Activated naive CD8-positive, alpha-beta T cell treated with anti-CD3 and anti-CD28 coated beads for 36 hours (primary cell): Measurements from ENCODE around the gene C10orf143. TPM values are rescaled to one million over a fixed set of nuclear protein-coding genes. Genes with fewer than 3 reads are reported as not detected.
"Not testable (repeated sequence)": the region's sequence is repeated elsewhere in the genome, so short reads cannot be mapped to it uniquely, and the experiment has no call there.

Experiments used
- DNase-seq: peaks from one replicate; pipeline ENCODE4 v3.0.0; 2021
- H3K27ac Mint-ChIP-seq: one replicate; pipeline ENCODE4 v1.8.0; 2022; ENCODE audit warnings: mild to moderate bottlenecking, moderate library complexity, mixed read lengths
- H3K27me3 Mint-ChIP-seq: one replicate; pipeline ENCODE4 v1.8.0; 2022; ENCODE audit warnings: mild to moderate bottlenecking, mixed read lengths
- H3K36me3 Mint-ChIP-seq: one replicate; pipeline ENCODE4 v1.8.0; 2021; ENCODE audit warnings: mild to moderate bottlenecking, mixed read lengths
- H3K4me1 Mint-ChIP-seq: one replicate; pipeline ENCODE4 v1.8.0; 2021; ENCODE audit warnings: mixed read lengths
- H3K4me3 Mint-ChIP-seq: one replicate; pipeline ENCODE4 v1.8.0; 2022; ENCODE audit warnings: mild to moderate bottlenecking, moderate library complexity, mixed read lengths
- H3K9me3 Mint-ChIP-seq: one replicate; pipeline ENCODE4 v1.8.0; 2022; ENCODE audit warnings: mixed read lengths
- total RNA-seq, 2 experiments: library from RNA; stranded (reverse); gene quantifications; one replicate each; pipeline ENCODE4 v1.2.3, GENCODE V29; 2021

Gene C10orf143
- total RNA-seq, 2 experiments from 2014 or later = 3.3 to 3.8 TPM

- no peak overlapping the region for H3K27ac Mint-ChIP-seq
- DNase-seq = no peak
- no peaks in the 10 kb centered on the region for H3K36me3 Mint-ChIP-seq
- H3K27me3 Mint-ChIP-seq = peaks cover 49% of the 10 kb centered on the region
- no peaks in the 10 kb centered on the region for H3K9me3 Mint-ChIP-seq
- H3K4me1 Mint-ChIP-seq = peaks cover 7% of the 10 kb centered on the region
- no peak overlapping the region for H3K4me3 Mint-ChIP-seq
Measured at GRCh38 chr10:130128062-130128781, 17.6 kb upstream of the C10orf143 start.

DNA sequence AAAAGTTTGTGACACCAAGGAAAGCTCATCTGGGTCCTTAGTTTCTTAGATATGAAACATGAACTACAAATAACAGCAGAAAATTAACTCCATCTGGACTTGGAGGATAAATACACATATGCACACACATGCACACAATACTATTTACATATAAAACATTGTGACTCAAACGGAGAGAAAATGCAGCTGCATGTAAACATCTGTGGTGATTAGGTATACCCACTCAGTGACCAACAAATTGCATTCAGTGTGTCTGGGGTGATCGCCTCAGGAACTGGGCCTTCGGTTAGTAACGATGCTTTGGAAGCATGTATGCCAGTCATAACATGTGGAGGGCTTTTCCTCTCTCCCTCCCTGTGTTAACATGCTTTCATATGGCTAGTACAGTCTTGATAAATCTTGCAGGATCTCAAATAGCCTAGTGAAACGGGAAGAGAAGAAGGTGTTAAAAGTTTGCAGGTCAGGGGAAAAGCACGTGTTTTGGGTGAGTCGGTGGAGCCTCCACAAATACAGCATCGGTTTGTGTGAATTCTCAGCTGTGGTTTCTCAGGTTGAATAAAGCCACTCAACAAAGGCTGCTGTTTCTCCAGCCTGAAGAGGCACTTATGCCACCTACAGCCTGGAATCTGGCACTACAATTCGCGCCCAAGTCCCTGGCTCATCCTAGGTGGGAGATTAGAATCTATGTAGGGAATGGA lies 16.9 kb upstream of the C10orf143 start:
- DNase-seq = peak; percentile 52

GRCh38 chr10:130121486-130122079 lies 11.0 kb upstream of the C10orf143 start:
- Mint-ChIP-seq H3K27ac (no peak overlapping the region), H3K4me3 (no peak overlapping the region), H3K9me3 (peaks cover 9% of the 10 kb centered on the region), H3K27me3 (peaks cover 7% of the 10 kb centered on the region), H3K4me1 (no peaks in the 10 kb centered on the region), H3K36me3 (no peaks in the 10 kb centered on the region)
- DNase-seq = no peak

More for the DNA sequence above, 16.9 kb upstream of the C10orf143 start:
- no peaks in the 10 kb centered on the region for H3K36me3 Mint-ChIP-seq
- no peak overlapping the region for H3K27ac Mint-ChIP-seq
- peaks cover 7% of the 10 kb centered on the region for H3K4me1 Mint-ChIP-seq
- H3K9me3 Mint-ChIP-seq = no peaks in the 10 kb centered on the region
- H3K4me3 Mint-ChIP-seq = no peak overlapping the region
- H3K27me3 Mint-ChIP-seq = peaks cover 49% of the 10 kb centered on the region

DNA sequence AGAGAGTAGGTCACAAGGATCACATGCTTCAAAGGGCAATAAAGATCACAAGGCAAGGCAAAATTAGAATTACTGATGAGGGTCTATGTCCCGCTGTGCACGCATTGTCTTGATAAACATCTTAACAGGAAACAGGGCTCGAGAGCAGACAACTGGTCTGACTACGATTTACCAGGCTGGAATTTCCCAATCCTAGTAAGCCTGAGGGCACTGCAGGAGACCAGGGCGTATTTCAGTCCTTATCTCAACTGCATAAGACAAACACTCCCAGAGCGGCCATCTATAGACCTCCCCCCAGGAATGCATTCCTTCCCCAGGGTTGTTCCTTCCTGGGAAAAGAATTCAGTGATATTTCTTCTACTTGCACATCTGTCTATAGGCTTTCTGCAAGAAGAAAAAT lies 6.9 kb upstream of the C10orf143 start:
- not testable (repeated sequence) for H3K27ac Mint-ChIP-seq, H3K27me3 Mint-ChIP-seq, DNase-seq, H3K4me3 Mint-ChIP-seq, H3K36me3 Mint-ChIP-seq, H3K9me3 Mint-ChIP-seq, H3K4me1 Mint-ChIP-seq

GRCh38 chr10:130116942-130117341 lies 6.3 kb upstream of the C10orf143 start:
- Mint-ChIP-seq H3K4me1 (peaks cover 11% of the 10 kb centered on the region), H3K9me3 (peaks cover 11% of the 10 kb centered on the region)
- H3K27ac Mint-ChIP-seq, H3K36me3 Mint-ChIP-seq, H3K27me3 Mint-ChIP-seq, H3K4me3 Mint-ChIP-seq, DNase-seq: not testable (repeated sequence)

DNA sequence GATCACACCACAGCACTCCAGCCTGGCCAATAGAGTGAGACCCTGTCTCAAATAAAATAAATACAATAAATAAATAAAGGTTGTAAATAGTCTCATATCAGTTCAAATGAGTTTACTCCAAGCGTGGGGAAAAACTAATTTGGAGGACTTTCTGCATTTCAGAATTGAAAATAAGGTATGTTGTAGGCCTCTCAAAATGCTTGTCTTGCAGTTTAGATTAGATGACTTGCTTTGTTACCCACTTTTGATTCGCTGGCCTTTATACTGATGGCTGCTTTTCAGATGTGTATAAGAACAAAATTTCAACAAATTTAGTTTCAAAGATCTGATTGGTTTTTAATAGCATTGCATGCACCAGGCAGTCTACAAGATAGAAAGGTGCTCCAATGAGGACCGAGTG lies 2.2 kb upstream of the C10orf143 start:
- DNase-seq = no peak
- Mint-ChIP-seq H3K4me1 (peaks cover 24% of the 10 kb centered on the region), H3K36me3 (peaks cover 22% of the 10 kb centered on the region), H3K27ac (no peak overlapping the region), H3K27me3 (no peaks in the 10 kb centered on the region), H3K4me3 (no peak overlapping the region), H3K9me3 (peaks cover 9% of the 10 kb centered on the region)

- Mint-ChIP-seq H3K27me3 (no peaks in the 10 kb centered on the region), H3K4me1 (peaks cover 34% of the 10 kb centered on the region)
Measured at GRCh38 chr10:130111852-130112180, 1.2 kb upstream of the C10orf143 start.

GRCh38 chr10:130111113-130111851 lies 652 bp upstream of the C10orf143 start:
- H3K9me3 Mint-ChIP-seq = peaks cover 2% of the 10 kb centered on the region
- H3K27me3 Mint-ChIP-seq = no peaks in the 10 kb centered on the region
- peaks cover 28% of the 10 kb centered on the region for H3K36me3 Mint-ChIP-seq
- peak; percentile 94 for DNase-seq
- H3K4me1 Mint-ChIP-seq = peaks cover 39% of the 10 kb centered on the region
- H3K27ac Mint-ChIP-seq = peak overlapping the region; percentile 95
- H3K4me3 Mint-ChIP-seq = peak overlapping the region; percentile 87

More at GRCh38 chr10:130111852-130112180, 1.2 kb upstream of the C10orf143 start:
- Mint-ChIP-seq H3K4me3 (peak overlapping the region; percentile 87), H3K9me3 (peaks cover 2% of the 10 kb centered on the region), H3K27ac (peak overlapping the region; percentile 95), H3K36me3 (peaks cover 25% of the 10 kb centered on the region)
- no peak for DNase-seq

- H3K4me3 Mint-ChIP-seq = peak overlapping the region; percentile 87
- no peaks in the 10 kb centered on the region for H3K27me3 Mint-ChIP-seq
- peak overlapping the region; percentile 95 for H3K27ac Mint-ChIP-seq
- peak; percentile 56 for DNase-seq
- H3K4me1 Mint-ChIP-seq = peaks cover 40% of the 10 kb centered on the region
- H3K36me3 Mint-ChIP-seq = peaks cover 28% of the 10 kb centered on the region
- H3K9me3 Mint-ChIP-seq = peaks cover 2% of the 10 kb centered on the region
Measured at GRCh38 chr10:130109796-130110245, 809 bp downstream of the C10orf143 start.

DNA sequence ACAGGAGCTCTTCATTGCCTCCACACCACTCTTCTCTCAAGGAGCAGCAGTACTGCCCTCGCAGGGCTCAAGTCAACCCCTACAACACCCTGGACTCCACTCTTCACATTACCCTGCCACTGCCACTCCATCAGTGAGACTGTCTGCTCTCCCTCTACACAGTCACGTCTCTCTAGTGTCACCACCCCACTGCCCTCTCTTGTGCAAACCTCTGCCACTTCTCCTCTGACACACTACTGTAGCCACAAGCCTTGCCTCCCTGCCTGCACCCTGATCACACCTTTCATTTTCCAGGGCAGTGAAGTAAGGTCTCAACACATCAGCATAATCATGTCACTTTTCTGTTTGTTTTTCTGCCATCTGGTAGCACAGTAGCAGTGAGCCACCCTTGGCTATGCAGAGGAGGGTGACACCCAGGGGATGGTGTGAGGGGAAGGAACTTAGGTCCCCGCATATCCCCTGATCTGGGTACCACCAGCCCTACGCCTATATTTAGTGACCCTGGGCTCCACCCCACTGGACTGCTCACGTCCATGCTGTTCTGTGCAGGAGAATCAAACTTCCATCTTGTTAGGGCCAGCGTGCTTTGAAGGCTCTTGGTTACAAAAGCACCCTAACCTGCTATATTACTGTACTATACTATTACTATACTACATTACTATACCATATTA lies 1.6 kb downstream of the C10orf143 start:
- DNase-seq = peak; percentile 15
- Mint-ChIP-seq H3K36me3 (peaks cover 32% of the 10 kb centered on the region), H3K27me3 (no peaks in the 10 kb centered on the region), H3K4me1 (peaks cover 40% of the 10 kb centered on the region), H3K9me3 (peaks cover 2% of the 10 kb centered on the region), H3K4me3 (peak overlapping the region; percentile 72), H3K27ac (peak overlapping the region; percentile 84)

GRCh38 chr10:130108146-130108545 lies 2.5 kb downstream of the C10orf143 start:
- peak overlapping the region; percentile 41 for H3K4me3 Mint-ChIP-seq
- peak overlapping the region; percentile 85 for H3K27ac Mint-ChIP-seq
- H3K27me3 Mint-ChIP-seq, H3K9me3 Mint-ChIP-seq, DNase-seq: not testable (repeated sequence)
- peaks cover 32% of the 10 kb centered on the region for H3K36me3 Mint-ChIP-seq
- H3K4me1 Mint-ChIP-seq = peaks cover 38% of the 10 kb centered on the region

GRCh38 chr10:130105724-130106123 lies 4.9 kb downstream of the C10orf143 start:
- H3K27ac Mint-ChIP-seq = no peak overlapping the region
- H3K36me3 Mint-ChIP-seq = peaks cover 22% of the 10 kb centered on the region
- DNase-seq = no peak
- no peaks in the 10 kb centered on the region for H3K9me3 Mint-ChIP-seq
- H3K27me3 Mint-ChIP-seq = no peaks in the 10 kb centered on the region
- H3K4me3 Mint-ChIP-seq = no peak overlapping the region
- H3K4me1 Mint-ChIP-seq = peaks cover 28% of the 10 kb centered on the region

DNA sequence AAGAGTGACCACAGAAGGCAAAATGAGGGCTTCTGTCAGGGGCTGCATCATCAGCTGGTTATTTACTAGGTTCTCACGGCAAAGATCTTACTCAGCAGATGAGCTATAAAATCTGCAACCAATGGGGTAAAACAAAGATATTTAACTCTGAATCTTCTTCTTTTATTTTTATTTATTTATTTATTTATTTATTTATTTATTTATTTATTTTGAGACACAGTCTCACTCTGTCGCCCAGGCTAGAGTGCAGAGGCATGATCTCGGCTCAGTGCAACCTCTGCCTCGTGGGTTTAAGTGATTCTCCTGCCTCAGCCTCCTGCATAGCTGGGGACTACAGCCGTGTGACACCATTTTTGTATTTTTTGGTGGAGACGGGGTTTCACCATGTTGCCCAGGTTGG lies 11.3 kb downstream of the C10orf143 start:
- Mint-ChIP-seq H3K27me3 (no peaks in the 10 kb centered on the region), H3K4me3 (no peak overlapping the region), H3K4me1 (peaks cover 2% of the 10 kb centered on the region), H3K9me3 (peaks cover 3% of the 10 kb centered on the region), H3K27ac (no peak overlapping the region), H3K36me3 (peaks cover 28% of the 10 kb centered on the region)
- no peak for DNase-seq

DNA sequence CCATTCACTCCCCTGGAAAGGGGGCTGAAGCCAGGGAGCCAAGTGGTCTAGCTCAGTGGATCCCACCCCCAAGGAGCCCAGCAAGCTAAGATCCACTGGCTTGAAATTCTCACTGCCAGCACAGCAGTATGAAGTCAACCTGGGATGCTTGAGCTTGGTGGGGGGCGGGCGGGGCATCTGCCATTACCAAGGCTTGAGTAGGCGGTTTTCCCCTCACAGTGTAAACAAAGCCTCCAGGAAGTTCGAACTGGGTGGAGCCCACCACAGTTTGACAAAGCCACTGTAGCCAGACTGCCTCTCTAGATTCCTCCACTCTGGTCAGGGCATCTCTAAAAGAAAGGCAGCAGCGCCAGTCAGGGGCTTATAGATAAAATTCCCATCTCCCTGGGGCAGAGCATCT lies 20.1 kb downstream of the C10orf143 start:
- Mint-ChIP-seq H3K36me3 (peaks cover 64% of the 10 kb centered on the region), H3K9me3 (peaks cover 19% of the 10 kb centered on the region)
- H3K4me1 Mint-ChIP-seq, H3K4me3 Mint-ChIP-seq, DNase-seq, H3K27ac Mint-ChIP-seq, H3K27me3 Mint-ChIP-seq: not testable (repeated sequence)
